NB4 (cell line): ENCODE data around the gene ALDH3B2.

Source experiments
- POLR2A ChIP-seq: IDR thresholded peaks from 2 replicates; pipeline ENCODE4 v1.6.1; 2011; ENCODE audit warnings: mild to moderate bottlenecking; ENCODE audit not compliant: insufficient read length; ENCODE audit errors: extremely low read depth
- TF ChIP-seq, protein P1 (sequence below): IDR thresholded peaks from one replicate; pipeline ENCODE4 v1.5.1; 2012; ENCODE audit warnings: low read depth, low read length
- TF ChIP-seq, protein P2 (sequence below): IDR thresholded peaks from 2 replicates; pipeline ENCODE4 v1.6.1; 2011; ENCODE audit warnings: low read depth, low read length

DNA sequence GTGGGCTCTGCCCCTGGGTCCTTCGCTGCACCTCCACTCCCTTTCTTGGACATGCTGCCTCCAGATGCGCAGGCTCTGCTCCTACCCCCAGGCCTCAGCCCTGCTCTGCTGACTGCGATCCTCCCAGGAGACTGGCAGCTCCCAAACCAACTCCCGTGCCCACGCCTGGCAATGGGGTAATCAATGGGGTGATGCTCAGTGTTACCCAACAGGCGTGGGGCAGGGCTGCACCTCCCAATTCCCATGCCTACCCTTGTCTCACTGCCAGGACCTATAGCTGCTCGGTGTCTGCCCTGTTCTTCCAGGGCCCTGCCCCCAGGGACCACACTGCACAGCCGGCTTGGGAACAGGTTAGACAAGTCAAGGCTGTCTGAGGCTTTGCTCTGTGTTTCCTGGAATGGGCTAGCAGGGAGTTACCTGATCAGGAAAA, at the start of gene ALDH3B2:
- TF ChIP-seq, protein P1, sequence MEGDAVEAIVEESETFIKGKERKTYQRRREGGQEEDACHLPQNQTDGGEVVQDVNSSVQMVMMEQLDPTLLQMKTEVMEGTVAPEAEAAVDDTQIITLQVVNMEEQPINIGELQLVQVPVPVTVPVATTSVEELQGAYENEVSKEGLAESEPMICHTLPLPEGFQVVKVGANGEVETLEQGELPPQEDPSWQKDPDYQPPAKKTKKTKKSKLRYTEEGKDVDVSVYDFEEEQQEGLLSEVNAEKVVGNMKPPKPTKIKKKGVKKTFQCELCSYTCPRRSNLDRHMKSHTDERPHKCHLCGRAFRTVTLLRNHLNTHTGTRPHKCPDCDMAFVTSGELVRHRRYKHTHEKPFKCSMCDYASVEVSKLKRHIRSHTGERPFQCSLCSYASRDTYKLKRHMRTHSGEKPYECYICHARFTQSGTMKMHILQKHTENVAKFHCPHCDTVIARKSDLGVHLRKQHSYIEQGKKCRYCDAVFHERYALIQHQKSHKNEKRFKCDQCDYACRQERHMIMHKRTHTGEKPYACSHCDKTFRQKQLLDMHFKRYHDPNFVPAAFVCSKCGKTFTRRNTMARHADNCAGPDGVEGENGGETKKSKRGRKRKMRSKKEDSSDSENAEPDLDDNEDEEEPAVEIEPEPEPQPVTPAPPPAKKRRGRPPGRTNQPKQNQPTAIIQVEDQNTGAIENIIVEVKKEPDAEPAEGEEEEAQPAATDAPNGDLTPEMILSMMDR = no peak
- TF ChIP-seq POLR2A = no peak
- TF ChIP-seq, protein P2, sequence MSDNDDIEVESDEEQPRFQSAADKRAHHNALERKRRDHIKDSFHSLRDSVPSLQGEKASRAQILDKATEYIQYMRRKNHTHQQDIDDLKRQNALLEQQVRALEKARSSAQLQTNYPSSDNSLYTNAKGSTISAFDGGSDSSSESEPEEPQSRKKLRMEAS = no peak
